Left forelimb (tissue), 1 donor: ENCODE measurements around the gene TBC1D28.
"Not testable (repeated sequence)": the region's sequence is repeated elsewhere in the genome, so short reads cannot be mapped to it uniquely, and the experiment has no call there.

Experiments
- DNase-seq: peaks from one replicate; pipeline ENCODE4 v3.0.0-alpha.2; 2018; ENCODE audit warnings: low spot score

Gene TBC1D28

DNA sequence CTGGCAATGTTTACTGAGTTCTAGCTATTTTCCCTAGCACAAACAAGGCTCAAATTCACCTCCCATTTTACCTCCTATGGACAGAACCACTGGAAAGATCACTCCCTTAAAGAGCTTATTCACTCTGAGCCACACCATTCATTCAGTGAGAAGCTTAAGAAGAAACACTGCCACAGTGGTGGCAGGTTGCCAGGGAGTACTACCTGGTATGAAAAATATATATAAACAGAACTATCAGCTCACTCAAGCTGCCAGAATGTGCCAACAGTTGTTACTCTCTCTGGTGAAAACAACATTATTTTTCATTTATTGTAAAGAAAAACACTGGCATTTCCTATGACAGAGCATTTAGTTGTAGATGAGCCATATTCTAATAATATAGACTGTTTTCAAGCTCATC is 31.2 kb downstream of the TBC1D28 start:
- not testable (repeated sequence) for DNase-seq

- not testable (repeated sequence) for DNase-seq
Observed at GRCh38 chr17:18593138-18593537, 51.1 kb downstream of the TBC1D28 start.
